HG02943 (cell line): ENCODE data around the gene COL11A1.
"Not testable (repeated sequence)": the region's sequence is repeated elsewhere in the genome, so short reads cannot be mapped to it uniquely, and the experiment has no call there.

Source experiments
- ATAC-seq: cut with Tn5 transposase; IDR thresholded peaks from one replicate; pipeline ENCODE4 v1.9.1; 2021; ENCODE audit warnings: mild to moderate bottlenecking, low read depth, moderate library complexity; ENCODE audit not compliant: unreplicated experiment

COL11A1 gene

DNA sequence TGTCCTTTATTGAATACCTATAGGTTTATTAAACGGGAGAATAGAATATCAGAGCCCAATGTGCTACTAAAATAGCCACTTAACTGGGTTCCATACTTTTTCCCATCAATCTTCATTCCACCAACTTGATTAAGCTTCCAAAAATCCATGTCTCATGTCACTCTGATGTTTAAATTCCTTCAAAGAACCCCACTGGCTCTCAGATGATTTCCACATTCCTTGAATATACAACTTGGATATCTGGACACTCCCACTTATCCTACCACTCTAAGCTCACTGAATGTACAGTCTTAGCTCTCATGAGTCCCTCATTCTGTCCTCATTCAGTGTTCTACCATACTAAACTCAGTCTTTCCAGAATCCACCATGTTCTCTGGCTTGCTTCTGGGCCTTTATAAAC is 21.1 kb downstream of the COL11A1 start:
- no peak for ATAC-seq

DNA sequence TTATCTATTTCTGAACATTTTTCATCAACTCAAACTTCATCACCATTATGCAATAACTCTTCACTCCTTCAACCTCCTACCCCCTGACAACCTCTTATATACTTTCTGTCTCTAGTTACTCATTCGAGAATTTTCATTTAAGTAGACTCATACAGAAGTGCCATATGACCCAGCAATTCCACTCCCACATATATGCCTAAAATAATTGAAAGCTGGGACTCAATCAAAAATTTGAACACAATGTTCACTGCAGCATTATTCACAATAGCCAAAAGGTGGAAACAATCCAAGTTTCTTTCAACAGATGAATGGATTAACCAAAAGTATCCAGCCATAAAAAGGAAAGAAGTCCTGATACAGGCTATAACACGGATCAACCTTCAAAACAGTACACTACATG is 24.1 kb downstream of the COL11A1 start:
- no peak for ATAC-seq

GRCh38 chr1:103075316-103076000 is 32.9 kb downstream of the COL11A1 start:
- no peak for ATAC-seq

GRCh38 chr1:103074224-103074623 is 34.1 kb downstream of the COL11A1 start:
- no peak for ATAC-seq

DNA sequence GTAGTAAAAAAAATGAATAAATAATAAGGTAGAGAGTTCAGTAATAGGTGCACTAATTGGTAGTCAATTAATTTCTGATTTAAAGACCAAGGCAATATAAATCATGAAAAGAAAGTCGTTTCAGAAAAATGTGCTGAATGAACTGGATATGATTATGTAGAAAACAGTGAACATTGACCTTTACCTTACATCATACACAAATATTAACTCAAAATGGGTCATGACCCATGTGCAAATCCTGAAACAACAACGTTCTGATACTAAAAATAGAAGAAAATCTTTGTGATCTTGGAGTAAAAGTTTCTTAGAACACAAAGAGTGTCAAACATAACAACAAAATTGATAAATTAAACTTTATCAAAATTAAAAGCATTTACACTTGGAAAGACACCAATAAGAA is 39.1 kb downstream of the COL11A1 start:
- no peak for ATAC-seq

GRCh38 chr1:103063921-103064320 is 44.4 kb downstream of the COL11A1 start:
- no peak for ATAC-seq

GRCh38 chr1:103058391-103058790 is 49.9 kb downstream of the COL11A1 start:
- ATAC-seq = no peak

DNA sequence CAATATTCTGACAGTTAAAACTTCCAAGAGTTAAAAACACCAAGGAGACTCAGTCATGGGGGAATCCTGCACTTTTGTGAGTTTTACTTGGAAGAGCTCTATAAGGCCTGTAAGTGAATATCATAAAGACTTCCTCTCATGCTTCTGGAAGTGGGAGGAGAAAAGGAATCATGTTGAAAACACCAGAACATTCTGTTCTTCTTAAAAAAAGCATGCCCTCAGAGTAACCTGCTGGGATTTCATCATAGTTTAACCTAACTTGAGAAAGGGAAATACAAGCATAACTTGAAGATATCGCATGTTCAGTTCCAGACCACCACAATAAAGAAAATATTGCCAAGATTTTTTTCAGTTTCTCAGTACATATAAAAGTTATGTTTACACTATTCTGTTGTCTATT is 51.9 kb downstream of the COL11A1 start:
- no peak for ATAC-seq

GRCh38 chr1:103028110-103028509 is 80.2 kb downstream of the COL11A1 start:
- not testable (repeated sequence) for ATAC-seq

GRCh38 chr1:103025858-103026409 is 82.4 kb downstream of the COL11A1 start:
- ATAC-seq = no peak

- no peak for ATAC-seq
These were observed 84.3 kb downstream of the COL11A1 start for GRCh38 chr1:103024051-103024450.

DNA sequence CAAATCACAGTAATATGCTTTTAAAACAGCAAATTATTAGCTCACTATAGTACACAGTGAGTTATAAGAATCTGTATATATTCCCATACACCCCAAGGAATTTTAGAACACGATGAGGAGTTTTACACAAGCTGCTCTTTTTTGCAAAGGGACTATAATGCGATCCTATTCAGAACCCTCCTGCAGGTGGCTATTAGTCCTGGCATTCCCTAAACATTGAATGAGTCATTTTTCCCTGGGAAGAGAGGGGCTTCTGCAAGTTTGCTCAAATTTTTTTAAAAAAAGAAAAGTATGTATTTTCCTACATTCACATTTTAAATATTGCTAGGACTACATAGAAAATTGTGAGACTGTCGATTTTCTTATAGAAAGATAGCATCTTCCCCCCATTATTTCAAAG is 106.3 kb downstream of the COL11A1 start:
- no peak for ATAC-seq

DNA sequence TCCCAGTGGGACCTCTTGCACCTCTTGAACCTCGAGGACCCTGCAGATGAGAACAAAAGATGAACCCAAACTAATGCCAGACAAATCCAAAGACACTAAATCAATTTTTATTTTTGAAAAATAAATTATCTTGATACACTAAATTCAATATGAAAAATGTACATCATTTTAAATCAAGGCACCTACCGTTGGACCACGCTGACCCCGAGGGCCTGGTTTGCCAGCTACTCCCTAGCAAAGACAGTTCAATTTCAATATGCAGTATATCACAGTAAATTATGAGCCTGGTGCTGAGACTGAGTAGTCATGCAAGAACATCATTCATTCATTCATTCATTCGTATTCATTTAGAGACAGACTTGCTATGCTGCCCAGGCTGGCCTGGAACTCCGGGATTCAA is 129.4 kb downstream of the COL11A1 start:
- no peak for ATAC-seq

- no peak for ATAC-seq
These were observed 131.0 kb downstream of the COL11A1 start for GRCh38 chr1:102977292-102977691.

DNA sequence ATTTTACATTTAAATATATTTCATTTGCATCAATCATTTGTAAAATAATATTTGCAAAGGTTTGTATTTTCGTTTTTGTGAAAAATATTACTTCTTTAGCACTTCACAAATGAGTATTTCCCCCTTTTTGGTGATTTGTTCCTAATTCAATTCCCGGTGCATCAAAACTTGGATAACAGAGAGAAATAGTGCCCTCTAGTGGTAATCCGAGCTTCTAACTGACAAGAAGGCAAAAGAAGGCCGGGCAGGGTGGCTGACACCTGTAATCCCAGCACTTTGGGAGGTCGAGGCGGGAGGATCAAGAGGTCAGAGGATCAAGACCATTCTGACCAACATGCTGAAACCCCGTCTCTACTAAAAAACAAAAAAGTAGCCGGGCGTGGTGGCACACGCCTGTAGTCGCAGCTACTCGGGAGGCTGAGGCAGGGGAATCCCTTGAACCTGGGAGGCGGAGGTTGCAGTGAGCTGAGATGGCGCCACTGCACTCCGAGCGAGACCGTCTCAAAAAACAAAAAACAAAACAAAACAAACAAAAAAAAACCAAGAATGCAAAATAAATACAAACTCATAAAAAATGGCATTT is 137.7 kb downstream of the COL11A1 start:
- ATAC-seq = no peak

- no peak for ATAC-seq
These were observed 140.5 kb downstream of the COL11A1 start for GRCh38 chr1:102967786-102968185.

DNA sequence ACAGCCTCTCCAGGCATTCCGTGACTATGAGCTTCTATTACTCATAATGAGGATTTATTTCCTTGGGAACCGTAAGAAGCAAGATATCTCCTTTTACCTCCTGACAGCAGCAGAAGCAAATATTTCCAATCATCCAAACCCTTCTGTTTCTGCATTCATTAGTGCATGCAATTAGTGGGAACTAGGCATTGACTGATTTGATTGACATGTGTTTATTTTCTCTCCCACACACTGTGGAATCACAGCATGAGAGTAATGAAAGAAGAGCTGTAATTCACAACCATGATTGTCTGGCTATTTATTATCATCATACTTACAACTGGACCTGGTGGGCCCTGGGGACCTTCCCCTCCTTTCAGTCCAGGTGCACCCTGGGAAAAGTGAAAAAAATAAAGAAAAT is 146.8 kb downstream of the COL11A1 start:
- no peak for ATAC-seq

GRCh38 chr1:102954576-102954975 is 153.7 kb downstream of the COL11A1 start:
- ATAC-seq = no peak

GRCh38 chr1:102952400-102952799 is 155.9 kb downstream of the COL11A1 start:
- ATAC-seq = no peak

DNA sequence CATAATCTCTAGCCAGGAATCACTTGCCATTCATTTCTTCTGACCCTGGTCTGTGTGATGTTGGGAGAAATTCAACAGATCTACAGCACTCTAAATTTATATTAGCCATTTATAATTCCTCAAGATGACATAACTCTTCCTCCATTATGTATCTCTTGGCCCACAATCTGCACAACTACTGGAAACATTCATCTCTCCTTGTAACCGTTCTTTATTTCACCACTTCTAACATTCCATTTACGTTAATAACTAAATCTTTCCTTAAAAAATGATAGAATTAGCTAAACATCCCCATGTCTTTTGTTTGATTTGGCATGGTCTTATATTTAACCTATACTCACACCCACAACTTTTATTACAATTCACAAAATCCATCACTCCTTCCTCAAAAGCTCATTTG is 166.0 kb downstream of the COL11A1 start:
- no peak for ATAC-seq

- ATAC-seq = no peak
These were observed 166.9 kb downstream of the COL11A1 start for GRCh38 chr1:102941366-102941947.

DNA sequence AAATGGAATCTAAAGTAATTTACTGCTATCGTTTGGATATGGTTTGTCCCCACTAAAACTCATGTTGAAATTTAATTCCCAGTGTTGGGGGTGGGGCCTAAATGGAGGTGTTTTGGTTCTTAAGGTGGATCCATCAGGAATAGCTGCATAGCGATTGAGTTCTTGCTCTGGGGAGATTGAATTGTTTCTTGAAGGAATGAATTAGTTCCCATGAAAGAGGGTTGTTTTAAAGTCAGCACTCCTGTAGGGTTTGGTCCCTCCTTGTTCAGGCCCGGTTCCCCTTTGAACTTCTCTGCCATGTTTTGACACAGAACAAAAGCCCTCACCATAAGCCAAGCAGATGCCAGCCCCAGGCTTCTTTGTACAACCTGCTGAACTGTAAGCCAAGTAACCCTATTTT is 170.9 kb downstream of the COL11A1 start:
- ATAC-seq = no peak
